NCI-H526 treated with DMSO at 0.1 percent for 48 hours (cell line): ENCODE data around the gene MYH3.

Experiments
- DNase-seq: peaks from one replicate; lab custom pipeline; 2025; lab: John Stamatoyannopoulos, UW

MYH3 gene

GRCh38 chr17:10613775-10614513, 43.2 kb downstream of the MYH3 start:
- no peak for DNase-seq

GRCh38 chr17:10612957-10613744, 44.0 kb downstream of the MYH3 start:
- no peak for DNase-seq

- no peak for DNase-seq
Observed at GRCh38 chr17:10610884-10611283, 46.2 kb downstream of the MYH3 start.

- DNase-seq, result no peak
Observed at GRCh38 chr17:10608244-10608643, 48.9 kb downstream of the MYH3 start.

GRCh38 chr17:10606110-10606509, 51.0 kb downstream of the MYH3 start:
- DNase-seq, result no peak

- DNase-seq, result no peak
Observed at GRCh38 chr17:10605221-10605783, 51.8 kb downstream of the MYH3 start.

- no peak for DNase-seq
Observed at GRCh38 chr17:10604521-10604920, 52.6 kb downstream of the MYH3 start.

- no peak for DNase-seq
Observed at GRCh38 chr17:10603931-10604330, 53.2 kb downstream of the MYH3 start.

GRCh38 chr17:10600571-10600970, 56.5 kb downstream of the MYH3 start:
- no peak for DNase-seq

- no peak for DNase-seq
Observed at GRCh38 chr17:10598621-10599020, 58.5 kb downstream of the MYH3 start.

GRCh38 chr17:10589553-10590145, 67.5 kb downstream of the MYH3 start:
- DNase-seq, result no peak

GRCh38 chr17:10585529-10585928, 71.6 kb downstream of the MYH3 start:
- no peak for DNase-seq

GRCh38 chr17:10583834-10584233, 73.3 kb downstream of the MYH3 start:
- no peak for DNase-seq

- peak; percentile 19 for DNase-seq
Observed at GRCh38 chr17:10579270-10579669, 77.8 kb downstream of the MYH3 start.
